Activated CD8-positive, alpha-beta memory T cell treated with anti-CD3 and anti-CD28 coated beads for 1 hour (primary cell): ENCODE measurements around the gene TBC1D8.

Experiments used
- DNase-seq, 2 donors: peaks; one replicate each; pipeline ENCODE4 v3.0.0-alpha.2; 2020; ENCODE audit warnings: low read depth in 1 of 2; ENCODE audit errors: extremely low read depth in 1 of 2

Gene TBC1D8

GRCh38 chr2:101037161-101037755 is 113.9 kb downstream of the TBC1D8 start:
- no peak for DNase-seq

DNA sequence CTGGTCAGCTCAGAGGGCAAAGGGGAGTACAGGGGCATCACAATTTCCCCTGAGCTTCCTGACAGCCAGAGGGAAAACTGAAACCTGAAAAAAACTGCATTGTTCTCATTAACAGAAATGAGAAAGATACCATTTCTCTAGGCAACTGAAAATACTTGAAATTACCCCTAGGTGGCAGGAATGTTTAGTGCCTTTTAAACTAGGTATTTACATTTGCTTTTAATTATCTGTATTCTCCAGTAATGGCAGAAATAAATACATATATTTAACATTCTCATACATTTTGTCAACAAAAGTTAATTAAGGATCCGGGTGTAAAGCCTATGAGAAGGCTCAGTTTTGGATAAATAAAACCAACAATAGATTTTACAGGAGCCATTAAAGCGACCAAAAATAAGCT is 114.6 kb downstream of the TBC1D8 start:
- DNase-seq, result no peak

DNA sequence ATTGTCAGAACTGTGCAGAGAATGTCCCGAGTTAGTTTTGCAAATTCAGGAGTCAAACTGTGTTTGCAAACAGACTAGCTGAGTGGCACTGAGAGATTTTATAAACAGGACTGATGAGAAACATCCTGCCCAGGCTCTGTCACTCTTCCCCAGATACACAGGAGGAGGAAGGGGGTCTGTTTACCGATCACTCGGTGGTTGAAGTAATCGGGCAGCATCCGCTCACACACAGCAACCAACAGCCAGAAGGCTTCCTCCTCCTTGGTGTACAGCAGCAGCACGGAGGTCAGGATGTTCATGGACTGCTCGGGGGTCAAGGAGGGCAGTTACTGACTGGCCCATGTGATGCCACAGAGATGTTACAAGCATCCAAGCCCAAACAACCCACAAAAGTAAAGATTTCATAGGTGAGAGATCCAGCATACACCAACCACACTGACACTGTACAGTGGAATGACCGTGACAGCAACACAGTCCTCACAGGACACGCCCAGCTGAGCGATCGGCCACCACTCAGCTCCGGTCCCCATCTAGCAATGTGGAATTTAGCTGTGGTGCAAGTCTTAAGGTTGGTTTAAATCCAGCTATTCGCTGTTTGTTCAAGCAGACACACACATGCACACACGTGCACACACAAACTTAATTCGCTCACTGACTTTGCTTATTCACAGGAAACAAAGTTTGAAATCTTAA is 119.0 kb downstream of the TBC1D8 start:
- no peak for DNase-seq

DNA sequence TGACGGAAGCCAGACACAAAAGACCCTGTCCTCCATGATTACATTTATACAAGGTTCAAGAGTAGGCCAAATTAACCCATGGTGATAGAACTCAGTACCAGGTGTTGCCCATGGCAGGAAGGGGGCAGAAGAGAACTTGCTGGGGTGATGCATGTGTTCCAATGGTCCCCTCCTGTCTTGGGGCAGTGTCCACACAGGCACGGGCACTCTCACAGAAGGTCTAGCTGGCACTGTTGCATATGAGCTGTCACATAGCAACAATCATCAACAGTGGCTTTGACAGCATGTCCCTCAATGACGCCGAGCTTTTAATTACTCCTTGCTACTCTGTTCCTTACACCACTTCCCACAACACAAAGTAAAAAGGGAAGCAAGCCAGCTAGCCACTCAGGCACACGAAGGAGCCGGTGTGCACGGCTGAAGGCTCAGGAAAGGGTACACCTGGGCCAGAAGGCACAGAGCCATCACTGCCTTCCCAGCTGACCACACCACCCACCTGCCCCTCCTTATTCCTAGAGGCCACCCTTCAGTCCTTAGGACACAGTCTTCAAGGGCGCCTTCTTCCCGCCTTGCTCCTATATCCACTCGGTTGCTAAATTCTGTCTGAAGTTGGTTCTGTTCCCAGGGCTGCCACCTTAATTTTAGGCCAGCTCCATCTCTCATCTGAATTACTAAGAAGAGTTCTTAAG is 120.2 kb downstream of the TBC1D8 start:
- no peak for DNase-seq

DNA sequence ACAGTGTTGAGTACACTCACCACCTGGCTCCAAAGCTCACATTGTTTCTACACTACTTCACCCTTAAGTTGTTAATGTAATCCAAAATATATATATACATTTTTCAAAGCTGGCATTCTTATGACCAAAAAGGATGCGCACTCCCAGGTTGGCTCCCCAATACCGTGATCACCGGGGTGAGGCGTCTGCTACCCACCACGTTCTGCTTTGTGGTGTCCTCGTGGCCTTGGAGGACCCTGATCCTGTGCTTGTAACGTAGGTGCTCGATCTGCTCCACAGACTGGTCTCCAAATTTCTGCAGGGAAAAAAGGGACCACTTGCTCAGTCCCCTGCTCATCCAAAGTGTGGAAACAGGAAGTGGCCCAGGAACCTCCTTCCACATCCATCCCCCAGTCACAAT is 123.3 kb downstream of the TBC1D8 start:
- DNase-seq, result no peak

- DNase-seq, result no peak
Measured at GRCh38 chr2:101026923-101027469, 124.2 kb downstream of the TBC1D8 start.

DNA sequence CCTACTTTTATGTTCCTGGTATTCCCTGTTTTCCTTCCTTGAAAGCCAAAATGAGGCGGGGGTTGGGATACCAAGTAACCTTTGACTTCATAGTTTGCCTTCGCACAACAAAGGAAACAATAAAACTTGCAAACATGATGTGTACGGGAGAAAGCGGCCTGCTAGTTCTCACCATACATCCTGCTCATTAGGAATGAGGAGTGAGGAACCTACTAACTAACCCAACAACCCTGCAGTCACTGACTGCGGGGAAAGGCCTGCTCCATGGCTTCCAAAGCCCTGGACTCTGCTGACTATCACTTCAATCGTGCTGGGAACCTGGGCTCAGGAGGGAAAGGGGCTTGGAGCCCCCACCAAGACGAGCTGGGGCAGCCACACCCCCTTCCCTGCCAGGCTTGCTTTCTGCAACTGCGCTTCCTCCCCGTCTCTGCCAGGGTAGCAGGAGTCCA is 124.9 kb downstream of the TBC1D8 start:
- no peak for DNase-seq

GRCh38 chr2:101025561-101025960 is 125.6 kb downstream of the TBC1D8 start:
- no peak for DNase-seq

- DNase-seq, result no peak
Measured at GRCh38 chr2:101023327-101024107, 127.7 kb downstream of the TBC1D8 start.

- no peak for DNase-seq
Measured at GRCh38 chr2:101022221-101022620, 129.0 kb downstream of the TBC1D8 start.

GRCh38 chr2:101018934-101019333 is 132.2 kb downstream of the TBC1D8 start:
- DNase-seq, result no peak

DNA sequence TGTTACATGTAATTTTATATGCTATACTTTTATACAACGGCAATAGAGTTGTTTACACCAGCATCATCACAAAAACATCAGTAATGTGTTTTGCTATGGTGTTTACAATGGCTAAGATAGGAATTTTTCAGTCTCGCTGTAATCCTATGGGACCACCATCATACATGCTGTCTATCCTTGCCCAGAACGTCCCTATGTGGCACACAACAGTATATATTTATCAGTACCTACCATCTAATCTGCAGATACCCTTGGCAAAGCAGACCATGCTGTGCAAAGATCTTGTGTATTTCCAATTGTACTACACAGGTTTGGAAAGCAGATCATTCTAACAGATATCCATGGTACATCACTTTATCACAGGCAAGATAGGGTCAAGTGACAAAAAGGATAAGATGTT is 133.8 kb downstream of the TBC1D8 start:
- no peak for DNase-seq

DNA sequence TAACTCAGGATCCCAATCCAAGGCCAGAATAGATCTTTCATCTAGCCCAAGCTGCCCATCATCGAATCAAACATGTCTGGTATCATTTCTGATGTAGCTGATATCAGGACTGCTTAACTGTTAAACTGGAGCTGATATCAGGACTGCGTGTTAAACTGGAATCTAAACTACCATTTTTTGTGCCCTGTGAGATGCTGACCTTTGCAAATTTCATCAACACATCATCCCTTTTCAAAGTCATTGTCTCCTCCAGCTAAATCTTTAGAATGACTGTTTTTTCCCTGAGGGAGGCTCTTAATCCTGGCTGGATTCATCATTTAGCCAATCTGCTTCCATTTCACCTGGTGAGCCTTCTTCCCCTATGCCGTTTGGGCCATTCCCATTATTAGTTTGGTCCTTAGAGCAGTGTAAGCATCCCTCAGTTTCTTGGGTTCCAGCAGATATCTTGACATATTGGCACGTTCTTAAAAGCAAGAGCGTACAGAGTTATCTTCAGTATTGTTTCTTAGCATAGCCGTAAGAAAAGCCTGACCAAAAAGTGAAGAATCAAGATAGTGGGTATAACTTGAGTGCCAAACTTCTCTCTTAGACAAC is 136.8 kb downstream of the TBC1D8 start:
- no peak for DNase-seq

DNA sequence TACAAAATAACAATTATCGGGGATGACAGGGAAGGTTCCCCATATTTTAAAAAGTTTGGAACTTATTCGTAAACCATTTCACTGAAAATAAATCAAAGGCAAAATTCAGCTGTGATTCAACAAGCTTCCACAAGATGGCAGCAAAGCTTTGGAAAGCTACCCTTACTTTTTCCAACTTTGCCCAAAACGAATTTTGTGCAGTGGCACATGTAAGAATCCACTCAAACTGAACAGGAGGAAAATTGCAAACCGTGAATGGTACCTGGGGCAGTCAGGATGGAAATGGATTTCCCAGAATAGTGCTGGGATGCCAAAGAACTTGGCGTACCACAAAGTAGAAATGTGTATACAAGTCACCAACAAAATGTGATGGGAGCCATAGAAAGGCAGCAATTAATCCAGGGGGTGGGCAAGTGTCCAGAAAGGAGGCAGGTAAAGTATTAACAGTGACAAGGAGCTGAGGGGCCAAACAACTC is 138.4 kb downstream of the TBC1D8 start:
- DNase-seq, result no peak

DNA sequence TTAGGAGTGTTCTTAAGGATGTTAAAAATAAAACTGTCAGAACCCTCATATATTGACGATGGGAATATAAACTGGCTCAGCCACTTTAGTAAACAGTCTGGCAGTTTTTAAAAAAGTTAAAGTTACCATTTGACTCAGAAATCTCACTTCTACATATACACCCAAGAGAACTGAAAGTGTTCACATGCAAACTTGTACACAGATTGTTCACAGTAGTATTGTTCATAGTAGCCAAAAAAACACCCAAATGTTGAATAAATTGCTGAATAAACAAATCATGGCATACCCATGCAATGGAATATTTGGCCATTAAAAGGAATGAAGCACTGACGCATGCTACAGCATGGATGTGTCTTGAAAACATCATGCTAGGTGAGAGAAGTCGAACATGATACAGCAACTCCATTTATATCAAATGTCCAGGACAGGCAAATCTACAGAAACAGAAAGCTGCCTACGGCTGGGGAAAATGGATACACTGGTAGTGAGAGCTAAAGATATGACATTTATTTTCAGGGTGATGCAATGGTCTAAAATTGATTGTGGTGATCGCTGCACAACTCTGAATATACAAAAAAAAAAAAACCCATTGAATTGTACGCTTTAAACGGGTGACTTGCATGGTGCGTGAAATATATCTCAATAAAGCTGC is 139.0 kb downstream of the TBC1D8 start:
- no peak for DNase-seq

GRCh38 chr2:101011152-101011551 is 140.0 kb downstream of the TBC1D8 start:
- no peak for DNase-seq

DNA sequence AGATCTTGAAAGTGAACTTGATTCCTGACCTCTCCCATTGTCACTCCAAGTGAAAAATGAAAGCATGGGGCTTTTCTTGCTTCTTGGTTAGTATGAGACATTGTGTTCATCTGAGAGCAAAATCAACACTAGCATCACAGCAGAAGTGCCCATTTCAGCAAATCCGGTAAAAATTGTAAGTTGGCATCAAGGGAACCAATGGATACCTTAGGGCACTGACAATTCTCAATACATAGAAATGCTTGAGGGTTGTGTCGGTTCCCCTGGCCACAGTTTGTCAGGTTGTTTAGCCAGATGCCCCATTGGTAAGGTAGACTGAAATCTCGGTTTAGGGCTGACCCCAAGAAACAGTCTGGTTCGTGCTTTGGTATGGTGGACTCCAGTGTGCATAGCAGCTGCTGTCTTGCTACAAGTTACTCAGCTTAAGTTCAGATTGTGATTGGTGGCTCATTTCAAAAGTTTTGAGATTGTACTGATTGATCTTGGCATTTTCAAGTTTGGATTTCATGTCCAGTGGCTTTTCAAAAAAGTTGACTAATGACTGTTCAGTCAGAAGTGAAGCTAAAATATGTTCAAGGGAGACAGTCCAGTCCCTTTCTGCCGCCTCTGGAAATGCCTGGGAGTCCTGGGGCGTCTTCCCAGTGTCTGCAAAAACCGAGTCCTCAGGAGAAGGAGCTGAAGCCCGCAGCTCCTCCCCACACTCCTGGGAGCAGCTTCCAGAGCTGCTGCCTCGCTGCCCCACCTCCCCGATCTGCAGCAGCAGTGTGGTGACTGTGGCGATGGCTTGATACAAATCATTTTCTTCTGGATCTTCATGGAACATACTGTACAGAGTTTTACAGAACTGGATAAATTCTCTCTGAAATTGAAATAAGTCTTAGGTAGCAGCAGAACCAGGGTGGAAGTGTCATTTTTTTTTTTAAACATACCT is 143.5 kb downstream of the TBC1D8 start:
- DNase-seq, result no peak

- no peak for DNase-seq
Measured at GRCh38 chr2:101006065-101006715, 145.0 kb downstream of the TBC1D8 start.
